ENCODE results near the gene TGIF2. TPM values are rescaled to one million over a fixed set of nuclear protein-coding genes. Genes with fewer than 3 reads are reported as not detected.
"Not testable (repeated sequence)": the region's sequence is repeated elsewhere in the genome, so short reads cannot be mapped to it uniquely, and the experiment has no call there.

TGIF2 gene
- total RNA-seq, 1 donor from 2014 or later = 50.6 TPM

DNA sequence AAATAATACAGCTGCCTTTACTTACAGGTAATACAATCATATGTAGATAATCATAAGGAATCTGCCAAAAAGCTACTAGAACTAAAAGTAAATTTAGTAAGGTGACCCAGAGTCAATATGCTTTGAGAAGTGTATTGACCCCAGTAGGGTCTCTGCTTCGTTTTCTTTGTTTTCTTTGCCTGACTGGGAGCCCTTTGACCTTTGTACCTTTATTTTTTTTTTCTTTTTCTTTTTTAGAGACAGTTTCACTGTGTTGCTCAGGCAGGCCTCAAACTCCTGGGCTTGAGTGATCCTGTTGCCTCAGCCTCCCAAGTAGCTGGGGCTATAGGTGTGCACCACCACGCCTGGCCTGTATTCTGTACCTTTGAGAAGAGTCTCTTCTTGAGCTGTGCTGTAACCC, 50.0 kb downstream of the TGIF2 start:
- Mint-ChIP-seq H3K9me3 (no peaks in the 10 kb centered on the region), H3K27ac (peak overlapping the region; percentile 52), H3K4me1 (ENCODE audit: low read depth) (peaks cover 12% of the 10 kb centered on the region), H3K36me3 (ENCODE audit: low read depth) (peaks cover 52% of the 10 kb centered on the region), H3K27me3 (ENCODE audit: low read depth) (no peaks in the 10 kb centered on the region), H3K4me3 (ENCODE audit: low read depth) (no peak overlapping the region)
- no peak for DNase-seq (ENCODE audit: low spot score)
- intact Hi-C loops (cut with micrococcal nuclease) = no loop called here

- Mint-ChIP-seq H3K4me1 (ENCODE audit: low read depth) (peaks cover 15% of the 10 kb centered on the region), H3K36me3 (ENCODE audit: low read depth) (peaks cover 53% of the 10 kb centered on the region)
- intact Hi-C loops (cut with micrococcal nuclease) = no loop called here
Measured at GRCh38 chr20:36624068-36624943, 50.9 kb downstream of the TGIF2 start.

GRCh38 chr20:36624944-36625324, 51.5 kb downstream of the TGIF2 start:
- no peaks in the 10 kb centered on the region for H3K27me3 Mint-ChIP-seq (ENCODE audit: low read depth)
- no peak for DNase-seq (ENCODE audit: low spot score)
- H3K27ac Mint-ChIP-seq = no peak overlapping the region
- no peaks in the 10 kb centered on the region for H3K9me3 Mint-ChIP-seq
- H3K36me3 Mint-ChIP-seq (ENCODE audit: low read depth) = peaks cover 59% of the 10 kb centered on the region
- H3K4me3 Mint-ChIP-seq (ENCODE audit: low read depth) = no peak overlapping the region
- intact Hi-C loops (cut with micrococcal nuclease) = no loop called here
- H3K4me1 Mint-ChIP-seq (ENCODE audit: low read depth) = peaks cover 21% of the 10 kb centered on the region

More at GRCh38 chr20:36624068-36624943, 50.9 kb downstream of the TGIF2 start:
- DNase-seq (ENCODE audit: low spot score) = no peak
- no peaks in the 10 kb centered on the region for H3K27me3 Mint-ChIP-seq (ENCODE audit: low read depth)
- no peak overlapping the region for H3K4me3 Mint-ChIP-seq (ENCODE audit: low read depth)
- H3K27ac Mint-ChIP-seq = peak overlapping the region; percentile 16
- H3K9me3 Mint-ChIP-seq = no peaks in the 10 kb centered on the region

GRCh38 chr20:36628076-36628475, 54.7 kb downstream of the TGIF2 start:
- H3K4me3 Mint-ChIP-seq (ENCODE audit: low read depth) = no peak overlapping the region
- intact Hi-C loops (cut with micrococcal nuclease) = no loop called here

GRCh38 chr20:36629719-36630681, 56.6 kb downstream of the TGIF2 start:
- intact Hi-C loops (cut with micrococcal nuclease) = no loop called here
- Mint-ChIP-seq H3K4me1 (ENCODE audit: low read depth) (peaks cover 25% of the 10 kb centered on the region), H3K36me3 (ENCODE audit: low read depth) (peaks cover 75% of the 10 kb centered on the region), H3K9me3 (no peaks in the 10 kb centered on the region), H3K27ac (peak overlapping the region; percentile 92), H3K27me3 (ENCODE audit: low read depth) (no peaks in the 10 kb centered on the region), H3K4me3 (ENCODE audit: low read depth) (peak overlapping the region; percentile 60)
- DNase-seq (ENCODE audit: low spot score) = peak; percentile 45

More at GRCh38 chr20:36628076-36628475, 54.7 kb downstream of the TGIF2 start:
- H3K4me1 Mint-ChIP-seq (ENCODE audit: low read depth) = peaks cover 29% of the 10 kb centered on the region
- peaks cover 83% of the 10 kb centered on the region for H3K36me3 Mint-ChIP-seq (ENCODE audit: low read depth)
- no peaks in the 10 kb centered on the region for H3K9me3 Mint-ChIP-seq
- H3K27me3 Mint-ChIP-seq (ENCODE audit: low read depth) = no peaks in the 10 kb centered on the region
- no peak for DNase-seq (ENCODE audit: low spot score)
- H3K27ac Mint-ChIP-seq = peak overlapping the region; percentile 28

- peak overlapping the region; percentile 61 for H3K27ac Mint-ChIP-seq
- intact Hi-C loops (cut with micrococcal nuclease) = no loop called here
- H3K9me3 Mint-ChIP-seq = no peaks in the 10 kb centered on the region
- no peak overlapping the region for H3K4me3 Mint-ChIP-seq (ENCODE audit: low read depth)
- peaks cover 25% of the 10 kb centered on the region for H3K4me1 Mint-ChIP-seq (ENCODE audit: low read depth)
- H3K36me3 Mint-ChIP-seq (ENCODE audit: low read depth) = peaks cover 74% of the 10 kb centered on the region
- no peaks in the 10 kb centered on the region for H3K27me3 Mint-ChIP-seq (ENCODE audit: low read depth)
- no peak for DNase-seq (ENCODE audit: low spot score)
Measured at GRCh38 chr20:36631646-36632045, 58.2 kb downstream of the TGIF2 start.

DNA sequence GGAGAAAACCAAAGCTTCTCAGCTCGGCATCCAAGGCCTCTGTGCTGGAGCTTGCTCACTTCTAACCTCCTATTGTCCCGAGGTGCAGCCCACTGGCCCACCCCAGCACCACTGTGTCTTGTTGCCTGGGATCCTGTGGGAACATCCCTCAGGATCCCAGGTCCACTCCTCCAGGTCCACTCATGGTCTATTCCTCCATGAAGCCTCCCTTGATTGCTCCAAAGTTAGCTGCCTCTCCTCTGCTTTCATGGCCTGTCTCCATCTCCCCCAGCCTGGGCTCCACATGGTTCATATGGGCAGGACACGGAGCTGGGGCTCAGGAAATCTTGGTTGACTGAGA, 58.7 kb downstream of the TGIF2 start:
- intact Hi-C loops (cut with micrococcal nuclease) = no loop called here
- Mint-ChIP-seq H3K4me1 (ENCODE audit: low read depth) (peaks cover 23% of the 10 kb centered on the region), H3K27ac (peak overlapping the region; percentile 61), H3K27me3 (ENCODE audit: low read depth) (no peaks in the 10 kb centered on the region), H3K36me3 (ENCODE audit: low read depth) (peaks cover 74% of the 10 kb centered on the region), H3K4me3 (ENCODE audit: low read depth) (no peak overlapping the region), H3K9me3 (no peaks in the 10 kb centered on the region)
- no peak for DNase-seq (ENCODE audit: low spot score)

GRCh38 chr20:36632487-36633284, 59.3 kb downstream of the TGIF2 start:
- intact Hi-C loops (cut with micrococcal nuclease) = no loop called here
- Mint-ChIP-seq H3K4me1 (ENCODE audit: low read depth) (peaks cover 23% of the 10 kb centered on the region), H3K27me3 (ENCODE audit: low read depth) (no peaks in the 10 kb centered on the region), H3K4me3 (ENCODE audit: low read depth) (no peak overlapping the region), H3K9me3 (no peaks in the 10 kb centered on the region), H3K36me3 (ENCODE audit: low read depth) (peaks cover 68% of the 10 kb centered on the region), H3K27ac (no peak overlapping the region)
- no peak for DNase-seq (ENCODE audit: low spot score)

DNA sequence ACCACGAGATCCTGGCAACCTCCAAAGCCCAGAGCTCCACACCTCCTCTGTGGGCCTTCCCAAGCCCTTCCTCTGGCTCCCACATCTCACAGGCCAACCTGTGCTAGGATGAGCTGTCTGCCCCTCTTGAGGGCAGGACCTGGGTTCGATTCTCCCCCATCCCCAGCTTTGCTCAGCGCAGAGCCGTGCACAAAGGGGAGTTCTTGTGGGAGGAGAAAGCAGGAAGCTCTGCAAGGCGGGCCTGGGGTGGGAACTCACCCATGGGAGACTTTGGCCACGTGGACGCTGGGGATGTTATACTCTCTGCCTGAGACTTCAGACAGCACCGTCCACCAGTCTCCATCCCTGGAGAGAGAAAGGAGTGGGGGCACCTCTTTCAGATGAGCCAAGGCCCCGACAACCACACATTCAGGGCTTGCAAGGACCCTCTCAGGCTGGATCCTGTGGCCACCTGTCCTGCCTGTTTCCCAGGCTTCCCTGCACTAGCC, 59.9 kb downstream of the TGIF2 start:
- H3K27me3 Mint-ChIP-seq (ENCODE audit: low read depth) = no peaks in the 10 kb centered on the region
- H3K27ac Mint-ChIP-seq = no peak overlapping the region
- no peak overlapping the region for H3K4me3 Mint-ChIP-seq (ENCODE audit: low read depth)
- intact Hi-C loops (cut with micrococcal nuclease) = no loop called here
- peaks cover 65% of the 10 kb centered on the region for H3K36me3 Mint-ChIP-seq (ENCODE audit: low read depth)
- DNase-seq (ENCODE audit: low spot score) = no peak
- H3K9me3 Mint-ChIP-seq = no peaks in the 10 kb centered on the region
- H3K4me1 Mint-ChIP-seq (ENCODE audit: low read depth) = peaks cover 19% of the 10 kb centered on the region

DNA sequence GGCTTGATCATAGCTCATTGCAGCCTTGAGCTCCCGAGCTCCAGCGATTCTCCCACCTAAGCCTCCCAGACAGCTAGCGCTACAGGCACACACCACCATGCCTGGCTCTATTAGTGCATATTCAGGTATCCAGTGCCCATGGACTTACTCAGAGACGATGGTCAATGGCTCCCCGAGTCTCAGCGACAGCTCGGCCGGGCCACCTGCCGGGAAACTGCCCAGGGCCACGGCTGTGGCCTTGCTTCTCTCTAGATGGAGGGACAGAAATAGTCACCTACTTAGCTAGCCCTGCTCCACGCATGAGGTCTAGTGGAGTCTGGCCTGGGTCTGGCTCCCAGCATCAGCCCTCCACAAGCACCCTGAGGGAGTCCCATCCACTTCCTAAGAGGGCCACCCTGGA, 60.9 kb downstream of the TGIF2 start:
- peaks cover 71% of the 10 kb centered on the region for H3K36me3 Mint-ChIP-seq (ENCODE audit: low read depth)
- intact Hi-C loops (cut with micrococcal nuclease) = no loop called here
- peak overlapping the region; percentile 78 for H3K27ac Mint-ChIP-seq
- H3K4me1 Mint-ChIP-seq (ENCODE audit: low read depth) = peaks cover 16% of the 10 kb centered on the region
- no peaks in the 10 kb centered on the region for H3K27me3 Mint-ChIP-seq (ENCODE audit: low read depth)
- DNase-seq (ENCODE audit: low spot score) = no peak
- no peak overlapping the region for H3K4me3 Mint-ChIP-seq (ENCODE audit: low read depth)
- H3K9me3 Mint-ChIP-seq = no peaks in the 10 kb centered on the region

GRCh38 chr20:36638876-36639400, 65.5 kb downstream of the TGIF2 start:
- Mint-ChIP-seq H3K4me1 (ENCODE audit: low read depth) (peaks cover 20% of the 10 kb centered on the region), H3K36me3 (ENCODE audit: low read depth) (peaks cover 66% of the 10 kb centered on the region)
- intact Hi-C loops (cut with micrococcal nuclease); H3K27me3 Mint-ChIP-seq (ENCODE audit: low read depth); H3K27ac Mint-ChIP-seq; DNase-seq (ENCODE audit: low spot score); H3K4me3 Mint-ChIP-seq (ENCODE audit: low read depth); H3K9me3 Mint-ChIP-seq: not testable (repeated sequence)

DNA sequence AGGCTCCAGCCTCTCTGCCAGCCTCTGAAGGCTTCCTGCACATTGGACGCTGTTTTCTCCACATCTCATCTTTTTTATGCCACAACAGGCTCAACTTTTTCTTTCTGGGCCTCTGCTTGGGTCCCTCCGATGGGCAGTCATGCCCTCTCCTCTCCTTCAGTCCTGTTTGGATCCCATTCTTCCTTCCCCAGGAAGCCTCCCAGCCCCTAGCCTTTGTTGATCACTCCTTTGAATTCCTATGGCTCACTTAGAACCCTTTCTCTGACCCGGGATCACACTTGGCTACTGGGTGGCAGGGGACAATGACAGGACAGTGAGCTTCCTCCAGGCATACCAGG, 68.1 kb downstream of the TGIF2 start:
- peaks cover 75% of the 10 kb centered on the region for H3K36me3 Mint-ChIP-seq (ENCODE audit: low read depth)
- H3K27me3 Mint-ChIP-seq (ENCODE audit: low read depth) = no peaks in the 10 kb centered on the region
- H3K4me1 Mint-ChIP-seq (ENCODE audit: low read depth) = peaks cover 41% of the 10 kb centered on the region
- no peak overlapping the region for H3K4me3 Mint-ChIP-seq (ENCODE audit: low read depth)
- peak overlapping the region; percentile 55 for H3K27ac Mint-ChIP-seq
- intact Hi-C loops (cut with micrococcal nuclease) = loop anchor here (10.0 kb wide), 1 partner anchor 113 kb away; no protein-coding TSS in a partner anchor
- DNase-seq (ENCODE audit: low spot score) = no peak
- H3K9me3 Mint-ChIP-seq = no peaks in the 10 kb centered on the region
